GM18858 (cell line): ENCODE results near the gene SEC61A1.

Experiments used
- ATAC-seq: cut with Tn5 transposase; IDR thresholded peaks from one replicate; pipeline ENCODE4 v1.9.1; 2021; ENCODE audit not compliant: unreplicated experiment

The SEC61A1 gene

DNA sequence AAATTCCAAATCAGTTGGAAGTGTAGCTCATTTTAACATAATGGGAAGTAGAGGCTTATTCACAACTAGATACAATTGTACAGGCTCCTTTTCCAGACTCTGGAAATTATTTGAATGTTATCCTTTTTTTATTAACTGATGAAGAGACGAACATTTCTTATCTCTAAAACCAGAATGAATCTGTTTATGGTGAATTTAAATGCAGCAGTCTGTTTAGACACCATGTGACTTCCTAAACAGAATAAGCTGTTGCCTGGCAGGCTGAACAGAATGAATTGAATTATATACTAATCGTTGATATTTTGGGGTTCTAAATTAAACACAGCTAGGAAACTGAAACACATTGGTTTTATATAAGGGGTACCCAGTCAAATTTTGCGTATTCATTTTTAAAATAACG is 4.0 kb downstream of the SEC61A1 start:
- ATAC-seq: no peak

DNA sequence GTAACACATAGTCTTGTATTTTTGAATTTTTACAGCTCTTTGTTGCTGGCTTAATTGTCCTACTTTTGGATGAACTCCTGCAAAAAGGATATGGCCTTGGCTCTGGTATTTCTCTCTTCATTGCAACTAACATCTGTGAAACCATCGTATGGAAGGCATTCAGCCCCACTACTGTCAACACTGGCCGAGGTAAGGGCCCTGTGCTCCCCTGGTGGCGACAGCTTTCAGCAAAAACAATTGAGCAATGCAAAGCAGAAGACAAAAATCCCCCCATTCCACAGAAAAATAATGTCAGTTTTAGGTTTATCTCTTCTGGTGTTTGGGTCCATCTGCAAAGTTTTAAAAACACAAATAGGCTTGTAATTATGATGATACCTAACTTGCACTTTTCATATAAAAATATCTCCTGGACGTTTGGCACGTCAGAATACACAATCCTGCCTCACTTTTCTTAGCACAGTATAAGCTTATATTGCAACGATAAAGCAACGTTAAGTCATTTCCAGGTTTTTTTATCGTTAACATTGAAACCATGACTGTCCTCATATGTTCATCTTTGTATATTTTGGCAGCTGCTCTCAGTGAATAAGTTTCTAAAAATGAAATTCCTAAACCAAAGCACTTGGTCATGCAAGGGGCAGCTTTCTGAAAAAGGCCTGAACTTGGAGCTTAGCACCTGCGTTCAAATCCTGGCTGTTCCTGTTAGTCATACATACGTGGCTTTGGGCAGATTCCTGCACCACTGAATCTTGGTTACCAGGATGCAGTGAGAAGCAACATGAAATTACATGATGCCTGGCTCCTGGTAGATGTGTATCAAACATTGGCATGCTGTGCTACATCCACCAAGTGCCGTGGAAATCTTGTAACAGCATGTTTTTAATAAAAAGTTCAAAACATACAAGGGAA is 8.5 kb downstream of the SEC61A1 start:
- ATAC-seq: no peak

DNA sequence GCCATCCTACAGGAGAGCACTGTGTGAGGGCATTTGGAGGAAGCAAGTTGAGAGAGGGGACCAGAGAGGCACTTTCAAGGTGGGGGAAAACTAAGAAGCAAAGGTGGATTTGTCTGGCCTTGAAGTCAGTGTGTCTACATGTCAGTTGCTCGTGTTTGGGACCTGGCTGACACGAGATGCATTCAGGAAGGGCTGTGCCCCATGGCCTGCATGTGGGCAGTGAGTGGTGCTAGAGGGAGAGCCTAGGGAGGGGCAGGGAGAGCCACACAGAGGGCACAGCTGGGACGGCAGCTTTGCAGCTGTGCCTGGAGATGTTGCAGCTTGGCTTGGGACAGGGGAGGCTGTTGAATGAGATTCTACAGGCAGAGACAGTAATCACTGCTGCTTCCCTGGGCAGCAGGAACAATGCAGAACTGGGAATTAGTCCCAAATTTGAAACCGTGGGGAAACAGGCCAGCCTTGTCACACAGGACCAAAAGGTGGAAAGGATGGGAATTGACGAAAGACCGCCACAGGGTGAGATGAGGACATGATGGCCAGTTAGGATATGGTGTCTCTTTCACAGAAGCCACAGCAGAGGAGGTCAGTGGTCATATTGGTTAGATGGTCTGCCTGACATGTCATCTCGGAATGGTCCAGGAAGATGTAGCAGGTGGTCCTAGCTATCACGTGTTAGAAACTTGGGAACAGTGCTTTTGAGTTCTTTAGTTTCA is 10.0 kb downstream of the SEC61A1 start:
- no peak for ATAC-seq

DNA sequence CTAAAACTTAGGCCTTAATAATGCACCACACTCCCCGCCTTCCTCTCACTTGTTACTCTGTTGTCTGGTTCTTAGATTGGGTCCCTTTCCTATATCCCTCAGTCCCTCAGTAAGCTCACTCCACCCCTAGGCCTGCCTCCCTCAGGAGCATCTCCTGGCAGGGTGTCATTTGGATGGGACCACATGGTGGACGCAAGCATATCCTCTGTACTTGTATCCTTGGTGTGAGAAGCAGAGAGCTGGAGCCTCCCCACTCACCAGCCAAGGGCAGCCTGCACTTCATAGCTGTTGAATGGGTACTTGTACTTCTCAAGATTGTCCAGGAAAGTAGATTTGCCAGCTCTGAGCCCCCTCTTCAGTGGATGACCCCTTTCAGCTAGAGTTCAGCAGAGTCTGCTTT is 11.6 kb downstream of the SEC61A1 start:
- ATAC-seq: no peak

DNA sequence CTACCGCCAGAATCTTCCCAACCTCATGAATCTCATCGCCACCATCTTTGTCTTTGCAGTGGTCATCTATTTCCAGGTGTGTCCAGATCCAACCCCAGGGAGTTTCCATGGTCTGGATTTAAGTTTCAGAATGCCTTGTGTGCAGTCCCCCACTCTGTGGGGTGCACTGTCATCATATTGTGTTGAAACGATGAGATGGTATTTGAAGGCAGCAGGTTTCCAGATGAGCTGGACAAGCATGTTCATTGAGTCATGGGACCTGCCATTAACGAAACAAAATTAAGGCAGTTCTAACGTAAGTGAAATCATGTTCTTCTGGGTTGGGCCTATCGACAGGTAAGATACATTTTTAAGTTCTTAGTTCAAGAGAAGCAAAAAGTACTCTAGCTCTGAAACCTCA is 12.7 kb downstream of the SEC61A1 start:
- no peak for ATAC-seq

DNA sequence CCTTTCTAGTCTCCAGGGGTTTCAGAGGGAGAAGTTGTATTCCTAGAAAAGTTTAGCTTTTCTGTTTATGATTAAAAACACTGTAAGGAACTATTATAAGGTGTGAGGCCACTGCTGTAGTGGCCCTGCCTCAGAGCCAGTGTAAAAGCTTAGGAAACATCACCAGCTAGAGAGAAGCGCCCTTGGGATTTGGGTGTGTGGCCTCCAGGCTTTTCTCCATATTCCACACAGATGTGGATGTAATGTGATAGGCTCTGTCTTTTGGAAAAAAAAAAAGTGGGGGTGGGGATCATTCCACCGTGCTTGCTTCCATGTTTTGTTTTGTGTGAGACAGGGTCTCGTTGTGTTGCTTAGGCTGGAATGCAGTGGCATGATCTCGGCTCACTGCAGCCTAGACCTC is 13.9 kb downstream of the SEC61A1 start:
- ATAC-seq: no peak

DNA sequence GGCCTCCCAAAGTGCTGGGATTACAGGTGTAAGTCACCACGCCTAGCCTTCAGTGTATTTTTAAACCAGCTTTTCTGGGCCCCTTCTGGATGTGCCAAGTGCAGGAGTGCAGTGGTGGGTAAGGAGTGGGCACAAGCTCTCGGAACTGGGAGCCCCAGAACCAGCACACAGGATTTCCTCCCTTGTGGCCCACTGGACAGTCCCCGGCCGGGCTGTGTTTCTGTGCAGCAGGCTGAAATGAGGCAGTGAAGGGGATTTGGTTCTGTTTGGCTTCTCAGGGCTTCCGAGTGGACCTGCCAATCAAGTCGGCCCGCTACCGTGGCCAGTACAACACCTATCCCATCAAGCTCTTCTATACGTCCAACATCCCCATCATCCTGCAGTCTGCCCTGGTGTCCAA is 14.4 kb downstream of the SEC61A1 start:
- no peak for ATAC-seq

DNA sequence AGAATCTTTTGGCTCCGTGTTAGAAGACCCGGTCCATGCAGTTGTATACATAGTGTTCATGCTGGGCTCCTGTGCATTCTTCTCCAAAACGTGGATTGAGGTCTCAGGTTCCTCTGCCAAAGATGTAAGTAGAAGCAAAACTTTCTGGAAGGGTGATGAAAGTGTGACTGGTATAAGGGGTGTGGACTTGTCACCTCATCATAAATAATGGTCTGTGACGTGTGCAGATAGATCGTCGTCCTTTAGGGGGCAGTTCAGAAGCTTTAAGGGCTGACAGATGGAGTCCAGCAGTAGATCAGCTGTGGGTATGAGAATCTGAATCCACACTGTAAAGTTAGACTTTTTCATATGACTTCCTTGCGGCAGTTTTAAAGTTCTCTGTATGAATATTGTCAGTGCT is 15.3 kb downstream of the SEC61A1 start:
- ATAC-seq: no peak

DNA sequence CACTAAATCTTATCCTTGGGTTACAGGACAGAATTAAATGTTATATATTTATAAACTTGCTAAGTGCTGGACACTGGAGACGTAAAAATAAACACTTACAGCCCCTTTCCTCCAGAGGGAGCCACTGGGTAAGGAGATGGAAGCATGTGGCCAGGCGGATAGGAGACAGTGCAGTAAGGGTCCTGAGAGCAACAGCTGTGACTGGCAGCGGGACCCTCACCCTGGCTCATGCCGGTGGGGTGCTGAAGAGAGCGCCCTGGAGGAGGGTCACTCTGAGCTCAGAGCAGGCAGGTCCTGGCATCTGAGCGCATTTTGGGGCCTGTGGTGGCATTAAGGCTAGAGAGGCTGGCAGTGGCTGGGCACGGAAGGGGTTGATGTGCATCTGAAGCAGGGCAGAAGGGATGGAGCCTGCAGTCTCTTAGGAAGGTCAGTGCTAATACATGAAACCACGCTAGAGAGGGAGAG is 16.0 kb downstream of the SEC61A1 start:
- no peak for ATAC-seq

DNA sequence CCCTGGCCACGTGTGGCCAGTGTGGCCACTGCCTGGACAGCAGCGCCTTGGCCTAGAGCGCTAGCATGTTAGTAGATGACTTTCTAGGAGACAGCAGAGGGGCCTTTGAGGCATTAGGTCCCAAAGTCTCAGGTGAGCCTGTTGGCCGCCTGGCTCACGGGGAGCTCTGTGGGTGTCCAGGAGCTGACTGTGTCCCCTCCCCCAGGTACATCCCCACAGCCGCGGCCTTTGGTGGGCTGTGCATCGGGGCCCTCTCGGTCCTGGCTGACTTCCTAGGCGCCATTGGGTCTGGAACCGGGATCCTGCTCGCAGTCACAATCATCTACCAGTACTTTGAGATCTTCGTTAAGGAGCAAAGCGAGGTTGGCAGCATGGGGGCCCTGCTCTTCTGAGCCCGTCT is 17.0 kb downstream of the SEC61A1 start:
- no peak for ATAC-seq

DNA sequence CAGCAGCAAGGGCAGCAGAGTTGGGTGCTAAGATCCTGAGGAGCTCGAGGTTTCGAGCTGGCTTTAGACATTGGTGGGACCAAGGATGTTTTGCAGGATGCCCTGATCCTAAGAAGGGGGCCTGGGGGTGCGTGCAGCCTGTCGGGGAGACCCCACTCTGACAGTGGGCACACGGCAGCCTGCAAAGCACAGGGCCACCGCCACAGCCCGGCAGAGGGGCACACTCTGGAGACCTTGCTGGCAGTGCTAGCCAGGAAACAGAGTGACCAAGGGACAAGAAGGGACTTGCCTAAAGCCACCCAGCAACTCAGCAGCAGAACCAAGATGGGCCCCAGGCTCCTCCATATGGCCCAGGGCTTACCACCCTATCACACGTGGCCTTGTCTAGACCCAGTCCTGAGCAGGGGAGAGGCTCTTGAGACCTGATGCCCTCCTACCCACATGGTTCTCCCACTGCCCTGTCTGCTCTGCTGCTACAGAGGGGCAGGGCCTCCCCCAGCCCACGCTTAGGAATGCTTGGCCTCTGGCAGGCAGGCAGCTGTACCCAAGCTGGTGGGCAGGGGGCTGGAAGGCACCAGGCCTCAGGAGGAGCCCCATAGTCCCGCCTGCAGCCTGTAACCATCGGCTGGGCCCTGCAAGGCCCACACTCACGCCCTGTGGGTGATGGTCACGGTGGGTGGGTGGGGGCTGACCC is 18.8 kb downstream of the SEC61A1 start:
- ATAC-seq: no peak

DNA sequence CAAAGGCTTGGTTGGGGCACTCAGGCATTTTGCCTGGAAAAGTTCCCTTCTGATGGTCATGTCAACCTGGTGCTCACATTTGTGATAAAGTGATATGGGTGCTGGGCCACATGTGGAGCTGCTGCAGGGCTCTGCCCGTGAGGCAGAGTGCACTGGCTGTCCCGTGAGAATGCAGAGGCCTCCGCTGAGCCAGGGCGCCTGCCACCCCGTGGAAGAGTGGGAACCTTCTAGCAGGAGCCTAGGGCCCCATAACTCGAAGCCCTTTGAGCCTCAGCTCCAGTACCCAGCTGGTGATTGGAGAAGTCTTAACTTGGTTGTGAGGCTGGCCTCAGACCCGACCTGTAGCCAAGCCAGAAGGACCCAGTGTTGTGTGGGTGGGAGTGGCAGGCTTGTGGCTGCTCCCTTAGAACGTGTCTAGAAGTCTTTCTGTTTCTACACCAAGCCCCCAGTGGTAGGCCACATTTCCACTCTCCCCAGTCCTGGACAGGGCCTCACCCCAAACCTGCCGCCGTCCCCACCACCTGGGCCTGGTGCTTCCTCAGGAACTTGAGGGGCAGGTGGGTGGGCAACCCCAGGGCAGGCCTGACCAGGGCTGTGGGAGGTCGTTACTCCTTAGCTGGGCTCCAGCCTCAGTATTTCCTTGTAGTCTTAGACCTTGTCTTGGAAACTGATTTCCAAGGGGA is 19.7 kb downstream of the SEC61A1 start:
- ATAC-seq: no peak

DNA sequence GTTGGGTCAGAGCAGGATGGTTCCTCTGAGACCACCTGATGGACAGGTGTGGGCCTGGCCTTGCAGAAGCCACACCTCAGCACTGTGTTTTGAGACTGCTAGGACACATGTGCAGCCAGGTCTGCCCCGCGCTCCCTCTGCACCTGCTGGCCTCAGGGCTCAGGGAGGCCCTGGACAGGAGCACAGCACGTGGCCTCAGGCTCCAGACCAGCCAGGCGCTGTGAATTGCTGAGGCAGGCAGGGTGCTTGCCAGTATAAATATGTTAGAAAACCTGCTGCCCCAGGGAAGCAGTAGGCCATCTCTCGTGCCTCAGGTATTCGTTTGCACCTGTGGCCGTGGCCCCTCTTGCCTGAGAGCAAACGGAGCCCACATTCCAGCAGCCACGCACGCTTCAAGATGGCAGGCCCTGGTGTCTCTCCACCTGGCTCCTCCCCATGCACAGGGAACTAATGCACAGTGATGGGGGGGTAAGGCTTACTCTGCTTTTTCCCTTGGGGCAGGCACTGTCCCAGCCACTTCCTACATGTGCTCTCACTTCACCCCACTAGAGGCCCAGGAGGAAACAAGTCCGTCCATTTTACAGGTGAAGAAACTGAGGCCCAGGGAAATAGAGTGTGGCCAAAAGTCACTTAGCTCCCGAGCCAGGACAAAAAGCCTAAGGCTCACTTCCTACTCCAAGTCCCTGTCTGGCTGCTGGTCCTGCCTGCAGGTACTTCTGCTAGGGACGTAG is 20.4 kb downstream of the SEC61A1 start:
- ATAC-seq: no peak

DNA sequence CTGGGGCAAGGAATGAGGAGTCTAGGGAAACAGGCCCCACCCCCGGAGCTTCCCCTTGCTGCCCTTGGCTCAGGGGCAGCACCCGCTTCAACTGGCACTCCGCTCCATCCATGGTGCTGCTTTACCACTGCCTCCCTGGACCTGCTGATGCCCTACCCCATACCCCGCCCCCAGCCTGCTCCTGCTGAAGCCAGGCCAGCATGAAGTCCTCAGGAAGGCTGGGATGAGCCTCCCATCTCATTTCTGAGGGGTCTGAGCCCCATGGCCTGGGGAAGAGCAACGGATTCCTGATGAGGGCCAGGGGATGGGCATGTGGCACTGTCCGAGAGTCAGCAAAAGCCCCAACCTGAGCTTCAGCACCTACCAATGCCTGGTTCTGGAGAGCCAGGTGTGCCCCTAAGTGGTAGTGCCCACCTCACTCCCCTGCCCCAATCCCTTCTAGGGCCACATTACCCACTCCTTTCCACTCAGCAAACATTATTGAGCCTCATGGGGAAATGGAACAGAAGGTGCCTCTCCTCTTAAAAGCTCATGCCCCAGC is 21.0 kb downstream of the SEC61A1 start:
- ATAC-seq: no peak

DNA sequence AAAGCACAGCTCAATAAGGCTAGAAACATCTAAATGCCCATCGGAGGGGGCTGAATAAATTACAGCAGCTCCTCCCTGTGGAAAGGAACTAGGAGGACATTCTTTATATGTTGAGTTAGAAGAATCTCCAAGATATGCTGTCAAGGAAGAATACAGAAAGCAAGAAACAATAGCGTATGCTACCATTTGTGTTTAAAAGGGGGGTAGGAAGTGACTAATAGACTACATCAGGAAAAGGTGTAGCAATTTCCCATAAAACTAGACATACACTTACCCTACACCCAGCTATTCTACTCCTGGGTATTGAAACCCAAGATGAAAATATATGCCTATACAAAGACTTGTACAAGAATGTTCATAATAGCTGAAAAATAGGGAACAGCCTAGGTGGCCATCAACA is 21.6 kb downstream of the SEC61A1 start:
- no peak for ATAC-seq

DNA sequence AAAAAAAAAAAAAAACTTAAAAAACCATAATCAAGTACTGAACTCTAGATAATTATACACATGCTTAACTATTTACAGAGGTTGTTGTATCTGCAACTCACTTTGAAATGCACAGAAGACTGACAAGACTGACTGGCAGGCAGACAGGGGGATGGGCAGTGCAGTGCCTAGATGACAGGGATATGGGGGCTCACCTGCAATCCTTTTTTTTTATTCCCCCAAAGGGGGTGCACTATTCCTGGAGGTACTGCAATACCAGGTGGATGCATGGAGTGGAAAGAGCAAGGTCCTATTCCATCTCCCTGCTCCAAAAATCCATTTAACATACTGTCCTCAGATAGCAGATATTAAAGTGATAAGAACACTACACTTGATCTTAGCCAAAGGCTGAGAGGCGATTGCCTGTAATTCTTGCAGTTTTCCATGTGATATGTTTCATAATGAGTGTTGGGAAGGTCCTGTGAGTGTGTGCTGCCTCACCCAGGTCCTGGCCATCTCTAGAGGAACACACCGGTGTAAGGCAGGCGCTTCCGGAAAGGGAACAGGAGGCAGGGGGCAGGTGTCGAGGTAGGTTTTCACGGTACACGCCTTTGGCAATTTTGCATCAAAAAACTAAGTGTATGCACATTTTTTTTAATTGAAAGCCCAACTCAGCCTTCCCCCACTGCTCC is 22.7 kb downstream of the SEC61A1 start:
- no peak for ATAC-seq

DNA sequence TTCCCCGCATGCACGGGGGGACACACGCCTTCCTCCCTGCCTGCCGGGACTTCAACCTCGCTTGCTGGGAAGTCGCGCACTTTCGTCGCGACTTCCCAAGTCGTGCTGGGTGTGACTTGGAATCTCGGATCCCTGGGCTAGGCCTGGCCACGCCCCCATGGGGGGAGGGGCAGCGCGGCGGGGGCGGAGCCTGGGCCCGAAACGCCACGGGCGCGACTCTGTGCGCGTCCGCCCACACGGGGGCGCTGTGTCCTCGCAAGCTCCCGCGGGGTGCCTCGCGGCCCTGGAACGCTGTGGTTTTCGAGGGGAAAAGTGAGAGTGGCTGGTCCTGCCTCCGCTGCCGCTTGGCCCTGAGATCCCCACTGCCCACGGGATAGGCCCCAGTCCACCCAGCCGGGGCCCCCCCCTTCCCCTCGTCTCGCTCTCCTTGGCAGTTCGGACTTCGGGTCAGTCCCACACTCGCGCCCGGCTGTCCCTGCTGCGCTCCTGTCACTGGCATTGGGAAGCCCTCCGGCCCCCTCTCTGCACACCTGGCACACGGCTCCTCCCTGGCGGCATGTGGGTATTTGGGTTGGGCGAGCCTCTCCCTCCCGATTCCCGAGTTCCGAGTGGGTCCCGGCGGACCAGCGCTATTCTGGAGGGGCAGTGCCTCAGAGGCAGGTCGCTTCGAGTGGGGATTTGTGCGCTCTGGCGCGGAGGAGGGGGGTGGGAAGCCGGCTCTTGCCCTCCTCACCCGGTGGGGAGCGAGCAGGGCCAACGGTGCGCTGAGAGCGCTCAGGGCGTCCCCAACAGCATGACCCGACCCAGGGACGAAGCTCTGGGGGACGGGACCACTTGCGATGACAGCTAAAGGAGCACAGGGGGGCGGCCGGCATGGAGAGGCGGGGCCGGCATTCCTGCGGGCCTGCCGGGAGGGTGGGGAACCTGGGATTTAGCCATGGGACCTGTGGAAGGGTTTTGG is 23.6 kb downstream of the SEC61A1 start:
- ATAC-seq: peak; percentile 53

DNA sequence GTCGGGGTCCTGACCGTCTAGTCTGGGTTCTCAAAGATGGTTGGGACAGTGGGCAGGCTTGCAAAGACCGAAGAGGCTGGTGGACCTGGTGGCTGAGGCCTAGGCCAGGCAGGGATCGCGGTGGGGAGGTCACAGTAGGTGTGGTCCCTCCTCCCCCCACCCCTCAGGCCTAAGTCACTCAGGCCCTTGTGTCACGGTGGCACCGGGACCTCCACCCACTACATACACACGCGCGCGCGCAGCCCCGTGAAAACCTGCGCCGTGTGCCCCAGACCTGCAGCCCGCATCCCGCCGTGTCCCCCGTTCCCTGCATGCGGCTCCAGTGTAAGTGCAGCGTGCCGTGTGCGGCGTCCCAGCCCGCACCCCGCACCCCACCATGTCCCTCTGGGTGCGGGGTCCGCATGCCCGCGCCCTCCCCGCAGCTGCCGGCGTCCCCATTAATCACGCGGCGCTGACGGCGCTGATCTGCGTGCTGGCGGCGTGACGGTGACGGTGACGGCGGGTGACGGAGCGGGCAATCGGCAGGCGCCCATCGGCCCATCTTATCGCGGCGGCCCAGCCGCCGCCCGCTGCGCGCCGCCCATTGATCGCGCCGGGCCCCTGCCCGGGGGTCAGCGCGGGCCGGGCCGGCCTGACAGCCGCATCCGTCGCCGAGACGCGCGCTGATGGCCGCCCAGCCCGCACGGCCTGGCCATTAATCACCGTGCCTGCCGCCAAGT is 24.4 kb downstream of the SEC61A1 start:
- no peak for ATAC-seq
